Posterior vena cava (tissue), 2 donors: ENCODE results near the gene R3HDM4. TPM values are rescaled to one million over a fixed set of nuclear protein-coding genes. Genes with fewer than 3 reads are reported as not detected.
"Not testable (repeated sequence)": the region's sequence is repeated elsewhere in the genome, so short reads cannot be mapped to it uniquely, and the experiment has no call there.

Source experiments
- DNase-seq: peaks from one replicate; pipeline ENCODE4 v3.0.0-alpha.2; 2020; ENCODE audit warnings: low spot score
- intact Hi-C, 2 donors: fragments of 100-400 bp; cut with DNase I; formaldehyde crosslinking; loops; one replicate each; pipeline versions ENCODE4 v1.14.1 to v1.14.2; 2022 to 2023
- total RNA-seq, 2 donors: library from RNA; stranded (reverse); fragmentation: NEBNext Ultra II Directional; extraction: Animal tissue kit (Norgen Biotek cat#: 25700); gene quantifications; one replicate each; pipeline ENCODE4 v1.2.1, GENCODE V29; 2021
- donor health status: DM: yes; HTN: yes; CAD: no.
- donor health status: DM: yes; HTN: yes; CAD: no.

R3HDM4 gene
- total RNA-seq, 2 donors from 2014 or later = 36.2 to 41.5 TPM

GRCh38 chr19:884420-885211 lies 28.4 kb downstream of the R3HDM4 start:
- no peak for DNase-seq
- intact Hi-C loops = loop anchor here in 1 of 2 donors (10.0 kb wide), 1 partner anchor 290 kb away; the partner anchor contains the start of gene SBNO2

- DNase-seq = no peak
- intact Hi-C loops = loop anchor here in 1 of 2 donors (10.0 kb wide), 1 partner anchor 291 kb away; the partner anchor contains the start of gene SBNO2
Observed at GRCh38 chr19:883661-884211, 29.3 kb downstream of the R3HDM4 start.

GRCh38 chr19:882871-883497 lies 30.0 kb downstream of the R3HDM4 start:
- no peak for DNase-seq
- intact Hi-C loops = loop anchor here in 1 of 2 donors (10.0 kb wide), 1 partner anchor 292 kb away; the partner anchor contains the start of gene SBNO2

- intact Hi-C loops = loop anchor here in 1 of 2 donors (10.0 kb wide), 1 partner anchor 293 kb away; the partner anchor contains the start of gene SBNO2
- no peak for DNase-seq
Observed at GRCh38 chr19:881385-882071, 31.5 kb downstream of the R3HDM4 start.

- DNase-seq = peak; percentile 70
- intact Hi-C loops = loop anchor here in 1 of 2 donors (10.0 kb wide), 1 partner anchor 295 kb away; the partner anchor contains the start of gene SBNO2
Observed at GRCh38 chr19:879711-880438, 33.1 kb downstream of the R3HDM4 start.

GRCh38 chr19:878751-879561 lies 34.1 kb downstream of the R3HDM4 start:
- DNase-seq = peak; percentile 78
- intact Hi-C loops = not testable (repeated sequence)

- intact Hi-C loops, DNase-seq: not testable (repeated sequence)
Observed at GRCh38 chr19:877992-878660, 34.9 kb downstream of the R3HDM4 start.

GRCh38 chr19:876780-877314 lies 36.2 kb downstream of the R3HDM4 start:
- no peak for DNase-seq
- intact Hi-C loops = no loop called here

- intact Hi-C loops = no loop called here
Observed at GRCh38 chr19:876089-876488, 36.9 kb downstream of the R3HDM4 start.

GRCh38 chr19:875265-875879 lies 37.6 kb downstream of the R3HDM4 start:
- no peak for DNase-seq
- intact Hi-C loops = no loop called here

More at GRCh38 chr19:876089-876488, 36.9 kb downstream of the R3HDM4 start:
- no peak for DNase-seq

GRCh38 chr19:873561-874041 lies 39.4 kb downstream of the R3HDM4 start:
- intact Hi-C loops = no loop called here
- peak; percentile 79 for DNase-seq

GRCh38 chr19:873084-873483 lies 39.9 kb downstream of the R3HDM4 start:
- no peak for DNase-seq
- intact Hi-C loops = no loop called here

- peak; percentile 91 for DNase-seq
- intact Hi-C loops = no loop called here
Observed at GRCh38 chr19:872266-872951, 40.6 kb downstream of the R3HDM4 start.

- no peak for DNase-seq
- intact Hi-C loops = no loop called here
Observed at GRCh38 chr19:871446-872265, 41.4 kb downstream of the R3HDM4 start.

- intact Hi-C loops = no loop called here
- no peak for DNase-seq
Observed at GRCh38 chr19:870963-871401, 42.0 kb downstream of the R3HDM4 start.
